22Rv1 (cell line): ENCODE data around the gene ZNF141.
"Not testable (repeated sequence)": the region's sequence is repeated elsewhere in the genome, so short reads cannot be mapped to it uniquely, and the experiment has no call there.

Experiments used
- H3K27ac ChIP-seq: fragments of 450-650 bp; 2 replicates; pipeline ENCODE4 v1.5.1; 2017
- ZFX ChIP-seq: fragments of 450-650 bp; IDR thresholded peaks from 2 replicates; pipeline ENCODE4 v1.6.1; 2017; ENCODE audit warnings: antibody characterized with exemption, borderline replicate concordance
- TF ChIP-seq, protein P1 (sequence below): fragments of 450-650 bp; IDR thresholded peaks from 2 replicates; pipeline ENCODE4 v1.5.1; 2017; ENCODE audit warnings: mild to moderate bottlenecking

Gene ZNF141

DNA sequence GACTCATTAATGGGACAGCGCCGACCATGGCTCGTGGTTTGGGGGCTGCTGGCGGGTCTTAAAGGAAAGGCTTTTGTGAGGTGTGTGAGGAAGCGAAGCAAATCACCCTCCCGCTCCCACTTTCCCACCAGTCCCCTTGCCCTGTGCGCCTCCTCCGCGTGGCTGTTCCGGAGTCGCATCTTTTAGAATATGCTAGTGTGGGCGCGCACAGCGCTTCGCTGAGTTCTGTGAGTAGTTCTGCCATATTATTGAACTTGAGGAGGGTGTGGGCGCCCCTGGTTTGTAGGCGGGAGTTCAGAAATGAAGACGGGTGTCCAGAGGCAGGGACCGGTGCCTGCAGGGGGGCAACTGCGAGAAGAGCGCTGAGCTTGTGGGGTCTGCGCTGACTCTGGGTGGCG lies 49.1 kb downstream of the ZNF141 start:
- H3K27ac ChIP-seq: no peak overlapping the region
- TF ChIP-seq ZFX: no peak
- TF ChIP-seq, protein P1, sequence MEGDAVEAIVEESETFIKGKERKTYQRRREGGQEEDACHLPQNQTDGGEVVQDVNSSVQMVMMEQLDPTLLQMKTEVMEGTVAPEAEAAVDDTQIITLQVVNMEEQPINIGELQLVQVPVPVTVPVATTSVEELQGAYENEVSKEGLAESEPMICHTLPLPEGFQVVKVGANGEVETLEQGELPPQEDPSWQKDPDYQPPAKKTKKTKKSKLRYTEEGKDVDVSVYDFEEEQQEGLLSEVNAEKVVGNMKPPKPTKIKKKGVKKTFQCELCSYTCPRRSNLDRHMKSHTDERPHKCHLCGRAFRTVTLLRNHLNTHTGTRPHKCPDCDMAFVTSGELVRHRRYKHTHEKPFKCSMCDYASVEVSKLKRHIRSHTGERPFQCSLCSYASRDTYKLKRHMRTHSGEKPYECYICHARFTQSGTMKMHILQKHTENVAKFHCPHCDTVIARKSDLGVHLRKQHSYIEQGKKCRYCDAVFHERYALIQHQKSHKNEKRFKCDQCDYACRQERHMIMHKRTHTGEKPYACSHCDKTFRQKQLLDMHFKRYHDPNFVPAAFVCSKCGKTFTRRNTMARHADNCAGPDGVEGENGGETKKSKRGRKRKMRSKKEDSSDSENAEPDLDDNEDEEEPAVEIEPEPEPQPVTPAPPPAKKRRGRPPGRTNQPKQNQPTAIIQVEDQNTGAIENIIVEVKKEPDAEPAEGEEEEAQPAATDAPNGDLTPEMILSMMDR: no peak

DNA sequence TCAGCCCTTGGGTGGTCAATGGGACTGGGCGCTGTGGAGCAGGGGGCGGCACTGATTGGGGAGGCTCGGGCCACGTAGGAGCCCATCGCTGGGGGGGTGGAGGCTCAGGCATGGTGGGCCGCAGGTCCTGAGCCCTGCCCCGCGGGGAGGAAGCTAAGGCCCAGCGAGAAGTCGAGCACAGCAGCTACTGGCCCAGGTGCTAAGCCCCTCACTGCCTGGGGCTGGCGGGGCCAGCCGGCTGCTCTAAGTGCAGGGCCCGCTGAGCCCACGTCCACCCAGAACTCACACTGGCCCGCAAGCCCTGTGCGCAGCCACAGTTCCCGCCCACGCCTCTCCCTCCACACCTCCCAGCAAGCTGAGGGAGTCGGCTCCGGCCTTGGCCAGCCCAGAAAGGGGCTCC lies 66.4 kb downstream of the ZNF141 start:
- TF ChIP-seq, protein P1: no peak
- no peak for TF ChIP-seq ZFX
- H3K27ac ChIP-seq: no peak overlapping the region

DNA sequence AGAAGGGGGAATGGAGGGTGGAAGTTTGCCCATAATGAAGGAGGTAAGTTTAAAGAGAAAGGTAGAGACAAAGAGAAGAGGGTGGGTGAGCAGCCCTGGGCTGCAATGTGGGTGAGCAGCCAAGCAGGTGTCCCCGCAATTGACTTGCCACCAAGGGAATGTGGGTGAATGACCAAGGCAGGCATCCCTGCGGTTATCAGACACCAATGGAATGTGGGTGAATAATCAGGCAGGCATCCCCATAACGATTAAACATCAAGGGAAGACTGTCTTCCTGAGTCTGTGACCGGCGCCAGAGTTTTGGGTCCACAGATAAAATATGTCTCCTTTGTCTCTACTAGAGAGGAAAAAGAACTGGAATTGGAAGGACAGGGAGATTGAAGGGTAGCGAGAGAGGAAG lies 70.7 kb downstream of the ZNF141 start:
- H3K27ac ChIP-seq: not testable (repeated sequence)

DNA sequence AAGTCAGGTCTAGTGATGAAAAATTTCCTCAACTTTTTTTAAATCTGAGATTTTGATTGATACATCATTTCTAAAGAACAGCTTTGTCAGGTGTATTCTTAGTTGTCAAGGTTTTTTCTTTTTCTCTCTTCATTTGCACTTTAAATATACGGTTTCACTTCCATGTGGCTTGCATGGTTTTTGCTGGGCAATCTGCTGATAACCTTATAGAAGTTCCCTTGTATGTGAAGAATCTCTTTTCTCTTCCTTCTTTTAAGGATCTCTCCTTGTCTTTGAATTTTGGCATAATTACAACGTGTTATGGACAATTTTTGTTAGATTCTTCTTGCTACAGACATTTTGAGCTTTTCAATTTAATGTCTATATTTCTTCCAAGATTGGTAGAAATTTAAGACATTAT lies 85.0 kb downstream of the ZNF141 start:
- no peak overlapping the region for H3K27ac ChIP-seq
- no peak for TF ChIP-seq ZFX
- TF ChIP-seq, protein P1: no peak
